Panc1 (cell line): ENCODE measurements around the gene RBMX. TPM values are rescaled to one million over a fixed set of nuclear protein-coding genes. Genes with fewer than 3 reads are reported as not detected.

Experiments used
- ATAC-seq: fragments of 200-7000 bp; cut with Tn5 transposase; 2 replicates; pipeline ENCODE4 v1.9.1; 2020; ENCODE audit warnings: mild to moderate bottlenecking, moderate library complexity
- BruUV-seq: library from RNA; stranded (reverse); fragments of 400-500 nt; replicated peaks from 2 replicates; lab custom pipeline; 2021; lab: Mats Ljungman, UMichigan
- CTCF ChIA-PET: fragments of 300-600 bp; sonication (Branson Sonifier 250); formaldehyde crosslinking; loops from one replicate; lab custom pipeline; 2022; ENCODE audit warnings: antibody characterized with exemption; lab: Charles Lee
- POLR2A ChIA-PET: fragments of 300-600 bp; sonication (Branson Sonifier 250); formaldehyde crosslinking; loops from one replicate; lab custom pipeline; 2022; ENCODE audit warnings: antibody characterized with exemption; lab: Charles Lee
- DNase-seq: peaks from one replicate; pipeline ENCODE4 v3.0.0-alpha.2; 2010; ENCODE audit warnings: low read depth, low spot score
- H3K27ac ChIP-seq: 2 replicates; pipeline ENCODE4 v1.5.1; 2011; ENCODE audit warnings: mild to moderate bottlenecking, low read length, inconsistent platforms
- H3K27me3 ChIP-seq: fragments of 200-500 bp; sonication (Bioruptor generic); 2 replicates; pipeline ENCODE4 v1.6.0; 2014; ENCODE audit warnings: low read length, inconsistent platforms; ENCODE audit not compliant: control insufficient read depth, insufficient read depth
- H3K36me3 ChIP-seq: fragments of 200-500 bp; sonication (Bioruptor generic); 2 replicates; pipeline ENCODE4 v1.5.1; 2014; ENCODE audit warnings: inconsistent platforms, mild to moderate bottlenecking, low read length, moderate library complexity; ENCODE audit not compliant: control insufficient read depth, insufficient read depth
- H3K4me1 ChIP-seq: 2 replicates; pipeline ENCODE4 v1.5.1; 2011; ENCODE audit warnings: inconsistent platforms, mild to moderate bottlenecking, low read length, moderate library complexity; ENCODE audit not compliant: control insufficient read depth, insufficient read depth
- H3K4me3 ChIP-seq, 2 experiments: 2 replicates each; pipeline ENCODE4 v1.5.1; 2011 to 2012; ENCODE audit warnings: low read depth in 2 of 2, low read length in 2 of 2, mild to moderate bottlenecking in 2 of 2, inconsistent platforms in 1 of 2, moderate library complexity in 1 of 2
- H3K9me3 ChIP-seq: fragments of 200-500 bp; sonication (Bioruptor generic); 2 replicates; pipeline ENCODE4 v1.5.1; 2014; ENCODE audit warnings: low read depth, mild to moderate bottlenecking, inconsistent platforms, low read length, moderate library complexity; ENCODE audit not compliant: control insufficient read depth, insufficient read depth
- POLR2AphosphoS5 ChIP-seq: IDR thresholded peaks from 2 replicates; pipeline ENCODE4 v1.6.1; 2012; ENCODE audit warnings: mild to moderate bottlenecking, low read depth, low read length, moderate library complexity
- SIN3A ChIP-seq: IDR thresholded peaks from 2 replicates; pipeline ENCODE4 v1.6.1; 2012; ENCODE audit warnings: low read depth, mild to moderate bottlenecking, low read length, moderate library complexity, borderline replicate concordance; ENCODE audit not compliant: insufficient read depth
- TCF7L2 ChIP-seq: IDR thresholded peaks from 2 replicates; pipeline ENCODE4 v1.6.1; 2011; ENCODE audit warnings: mild to moderate bottlenecking, low read depth, low read length, inconsistent platforms
- in situ Hi-C: cut with HindIII; loops from 2 replicates; pipeline ENCODE4 v1.10.0; 2016; ENCODE audit warnings: low sequenced_read_pairs, low pct_unique_long_range_greater_than_20kb
- intact Hi-C: fragments of 100-400 bp; cut with micrococcal nuclease; formaldehyde crosslinking; loops from one replicate; pipeline ENCODE4 v1.10.0; 2022; ENCODE audit not compliant: unreplicated experiment
- total RNA-seq: library from RNA; stranded (reverse); gene quantifications from one replicate; pipeline ENCODE4 v1.2.1, GENCODE V29; 2021; ENCODE audit not compliant: unreplicated experiment
- TF ChIP-seq, protein P1 (sequence below), 2 experiments: IDR thresholded peaks; 2 replicates each; pipeline ENCODE4 v1.6.1; 2011 to 2012; ENCODE audit warnings: low read depth in 2 of 2, control low read depth in 1 of 2, low read length in 1 of 2, mild to moderate bottlenecking in 1 of 2, moderate library complexity in 1 of 2; ENCODE audit not compliant: insufficient read depth in 1 of 2
- TF ChIP-seq, protein P2 (sequence below): fragments of 450-650 bp; IDR thresholded peaks from 2 replicates; pipeline ENCODE4 v1.5.1; 2017; ENCODE audit warnings: mild to moderate bottlenecking

RBMX gene
- total RNA-seq, 1 experiment from 2014 or later, result 239 TPM

DNA sequence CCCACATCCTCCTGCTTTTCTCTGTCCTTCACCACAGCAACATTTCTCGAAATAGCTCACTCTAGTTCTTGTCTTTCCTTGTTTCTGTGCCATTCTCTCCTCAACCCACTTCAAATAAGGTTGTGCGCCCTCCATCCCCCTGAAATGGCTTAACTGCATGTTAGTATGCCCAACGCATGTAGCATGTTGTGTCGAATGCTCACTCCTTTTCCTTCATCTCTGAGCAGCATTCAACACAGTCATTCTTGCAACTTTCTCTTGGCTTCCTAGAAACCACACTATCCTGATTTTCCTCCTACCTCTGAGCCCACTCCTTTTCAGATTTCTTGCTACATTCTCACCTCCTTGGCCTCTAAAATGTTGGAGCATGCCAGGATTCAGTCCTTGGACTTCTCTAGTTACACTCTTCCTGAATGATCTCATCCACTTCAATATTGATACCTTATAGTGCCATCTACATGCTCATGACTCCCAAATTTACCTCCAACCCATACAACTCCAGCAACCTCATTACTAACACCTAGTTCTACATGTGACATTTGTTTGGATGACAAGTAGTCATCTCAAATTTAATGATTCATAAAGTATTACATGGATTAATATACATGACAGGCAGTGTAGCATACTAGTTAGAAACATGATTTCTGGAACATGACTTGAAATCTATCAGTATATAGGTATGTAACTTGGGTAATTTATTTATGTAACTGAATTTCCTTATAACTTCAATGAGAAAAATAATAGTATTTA lies 22.3 kb downstream of the RBMX start:
- Histone ChIP-seq H3K4me3 (no peak overlapping the region), H3K4me1 (no peaks in the 10 kb centered on the region), H3K27ac (no peak overlapping the region), H3K36me3 (peaks cover 11% of the 10 kb centered on the region; the same call in 1 of the 2 replicates), H3K27me3 (no peaks in the 10 kb centered on the region), H3K9me3 (no peaks in the 10 kb centered on the region)
- DNase-seq, result no peak
- in situ Hi-C loops, result no loop called here
- peak; percentile 23; the same call in 1 of the 2 replicates for ATAC-seq
- CTCF ChIA-PET, result no interaction called here
- TSS peak; percentile 23 for BruUV-seq
- POLR2A ChIA-PET, result interaction anchor here (0.6 kb wide), 1 partner anchor 38 kb away, joined by 12 read pairs; no protein-coding TSS in a partner anchor
- intact Hi-C loops, result loop anchor here (10.0 kb wide), 1 partner anchor 143 kb away; no protein-coding TSS in a partner anchor
- TF ChIP-seq, protein P1, sequence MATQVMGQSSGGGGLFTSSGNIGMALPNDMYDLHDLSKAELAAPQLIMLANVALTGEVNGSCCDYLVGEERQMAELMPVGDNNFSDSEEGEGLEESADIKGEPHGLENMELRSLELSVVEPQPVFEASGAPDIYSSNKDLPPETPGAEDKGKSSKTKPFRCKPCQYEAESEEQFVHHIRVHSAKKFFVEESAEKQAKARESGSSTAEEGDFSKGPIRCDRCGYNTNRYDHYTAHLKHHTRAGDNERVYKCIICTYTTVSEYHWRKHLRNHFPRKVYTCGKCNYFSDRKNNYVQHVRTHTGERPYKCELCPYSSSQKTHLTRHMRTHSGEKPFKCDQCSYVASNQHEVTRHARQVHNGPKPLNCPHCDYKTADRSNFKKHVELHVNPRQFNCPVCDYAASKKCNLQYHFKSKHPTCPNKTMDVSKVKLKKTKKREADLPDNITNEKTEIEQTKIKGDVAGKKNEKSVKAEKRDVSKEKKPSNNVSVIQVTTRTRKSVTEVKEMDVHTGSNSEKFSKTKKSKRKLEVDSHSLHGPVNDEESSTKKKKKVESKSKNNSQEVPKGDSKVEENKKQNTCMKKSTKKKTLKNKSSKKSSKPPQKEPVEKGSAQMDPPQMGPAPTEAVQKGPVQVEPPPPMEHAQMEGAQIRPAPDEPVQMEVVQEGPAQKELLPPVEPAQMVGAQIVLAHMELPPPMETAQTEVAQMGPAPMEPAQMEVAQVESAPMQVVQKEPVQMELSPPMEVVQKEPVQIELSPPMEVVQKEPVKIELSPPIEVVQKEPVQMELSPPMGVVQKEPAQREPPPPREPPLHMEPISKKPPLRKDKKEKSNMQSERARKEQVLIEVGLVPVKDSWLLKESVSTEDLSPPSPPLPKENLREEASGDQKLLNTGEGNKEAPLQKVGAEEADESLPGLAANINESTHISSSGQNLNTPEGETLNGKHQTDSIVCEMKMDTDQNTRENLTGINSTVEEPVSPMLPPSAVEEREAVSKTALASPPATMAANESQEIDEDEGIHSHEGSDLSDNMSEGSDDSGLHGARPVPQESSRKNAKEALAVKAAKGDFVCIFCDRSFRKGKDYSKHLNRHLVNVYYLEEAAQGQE (IDR thresholded peaks at IDR 0.05; ENCODE audit: insufficient read depth in 1 of 2, low read depth in 2 of 2, low read length in 1 of 2), result no peak

DNA sequence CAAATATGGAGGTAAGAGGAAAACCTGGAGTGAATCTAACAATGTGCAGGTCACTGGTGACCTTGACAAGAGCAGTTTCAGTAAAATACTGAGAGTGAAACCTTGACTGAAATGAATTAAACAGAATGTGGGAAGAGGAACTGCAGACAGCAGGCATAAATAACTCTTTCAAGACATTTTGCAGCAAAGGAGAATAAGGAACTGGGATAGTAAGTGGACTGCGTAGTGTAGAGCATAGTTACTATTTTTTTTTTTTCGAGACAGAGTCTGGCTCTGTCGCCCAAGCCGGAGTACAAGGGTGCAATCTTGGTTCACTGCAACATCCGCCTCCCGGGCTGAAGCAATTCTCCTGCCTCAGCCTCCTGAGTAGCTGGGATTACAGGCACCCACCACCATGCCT lies 24.0 kb downstream of the RBMX start:
- intact Hi-C loops, result loop anchor here (10.0 kb wide), 1 partner anchor 142 kb away; no protein-coding TSS in a partner anchor

More for the DNA sequence above, 24.0 kb downstream of the RBMX start:
- Histone ChIP-seq H3K4me1 (no peaks in the 10 kb centered on the region), H3K4me3 (no peak overlapping the region), H3K27me3 (no peaks in the 10 kb centered on the region), H3K9me3 (no peaks in the 10 kb centered on the region), H3K36me3 (peaks cover 6% of the 10 kb centered on the region), H3K27ac (no peak overlapping the region)
- ChIA-PET CTCF (no interaction called here), POLR2A (no interaction called here)
- BruUV-seq, result no TSS peak
- TF ChIP-seq, protein P2, sequence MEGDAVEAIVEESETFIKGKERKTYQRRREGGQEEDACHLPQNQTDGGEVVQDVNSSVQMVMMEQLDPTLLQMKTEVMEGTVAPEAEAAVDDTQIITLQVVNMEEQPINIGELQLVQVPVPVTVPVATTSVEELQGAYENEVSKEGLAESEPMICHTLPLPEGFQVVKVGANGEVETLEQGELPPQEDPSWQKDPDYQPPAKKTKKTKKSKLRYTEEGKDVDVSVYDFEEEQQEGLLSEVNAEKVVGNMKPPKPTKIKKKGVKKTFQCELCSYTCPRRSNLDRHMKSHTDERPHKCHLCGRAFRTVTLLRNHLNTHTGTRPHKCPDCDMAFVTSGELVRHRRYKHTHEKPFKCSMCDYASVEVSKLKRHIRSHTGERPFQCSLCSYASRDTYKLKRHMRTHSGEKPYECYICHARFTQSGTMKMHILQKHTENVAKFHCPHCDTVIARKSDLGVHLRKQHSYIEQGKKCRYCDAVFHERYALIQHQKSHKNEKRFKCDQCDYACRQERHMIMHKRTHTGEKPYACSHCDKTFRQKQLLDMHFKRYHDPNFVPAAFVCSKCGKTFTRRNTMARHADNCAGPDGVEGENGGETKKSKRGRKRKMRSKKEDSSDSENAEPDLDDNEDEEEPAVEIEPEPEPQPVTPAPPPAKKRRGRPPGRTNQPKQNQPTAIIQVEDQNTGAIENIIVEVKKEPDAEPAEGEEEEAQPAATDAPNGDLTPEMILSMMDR, result no peak
- TF ChIP-seq SIN3A (no peak), TCF7L2 (no peak), POLR2AphosphoS5 (no peak)
- TF ChIP-seq, protein P1 (IDR thresholded peaks at IDR 0.05; ENCODE audit: insufficient read depth in 1 of 2, low read depth in 2 of 2, low read length in 1 of 2), result no peak
- no peak for ATAC-seq
- DNase-seq, result no peak
- in situ Hi-C loops, result no loop called here
